Stimulated activated CD4-positive, alpha-beta T cell treated with anti-CD3 and anti-CD28 coated beads, Interleukin-1b, Interleukin-23, amount 100 ng/mL, for 48 hours (primary cell): ENCODE results near the gene ZSWIM8.
"Not testable (repeated sequence)": the region's sequence is repeated elsewhere in the genome, so short reads cannot be mapped to it uniquely, and the experiment has no call there.

Experiments
- DNase-seq: peaks from one replicate; pipeline ENCODE4 v3.0.0-alpha.2; 2020

ZSWIM8 gene

DNA sequence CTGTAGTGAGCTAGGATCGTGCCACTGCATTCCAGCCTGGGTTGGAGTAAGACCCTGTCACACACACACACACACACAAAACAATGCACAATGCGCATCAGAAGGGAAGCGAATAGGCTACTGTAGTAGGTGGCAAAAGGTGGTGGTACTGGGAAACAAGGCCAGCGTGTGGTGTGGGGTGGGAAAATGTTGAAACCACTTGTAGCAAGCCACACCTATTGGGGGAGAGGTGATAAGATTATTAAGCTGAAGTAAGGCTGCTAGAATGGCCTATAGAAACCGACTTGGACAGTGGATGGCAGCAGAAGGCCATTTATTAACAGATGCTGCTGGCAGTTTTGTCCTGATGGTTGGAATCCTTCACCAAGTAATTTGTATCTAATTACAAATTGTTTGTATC lies 10.8 kb upstream of the ZSWIM8 start:
- no peak for DNase-seq

DNA sequence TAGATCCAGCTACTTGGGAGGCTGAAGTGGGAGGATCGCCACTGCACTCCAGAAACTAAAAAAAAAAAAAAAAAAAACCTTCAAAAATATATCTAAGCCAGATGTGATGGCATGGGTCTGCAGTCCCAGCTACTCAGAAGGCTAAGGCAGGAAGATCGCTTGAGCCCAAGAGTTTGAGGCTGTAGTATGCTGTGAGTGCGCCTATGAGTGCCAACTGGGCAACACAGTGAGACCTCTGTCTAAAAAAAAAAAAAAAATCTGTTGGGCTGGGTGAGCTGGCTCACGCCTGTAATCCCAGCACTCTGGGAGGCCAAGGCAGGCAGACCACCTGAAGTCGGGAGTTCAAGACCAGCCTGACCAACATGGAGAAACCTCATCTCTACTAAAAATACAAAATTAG lies 6.4 kb upstream of the ZSWIM8 start:
- DNase-seq, result no peak

DNA sequence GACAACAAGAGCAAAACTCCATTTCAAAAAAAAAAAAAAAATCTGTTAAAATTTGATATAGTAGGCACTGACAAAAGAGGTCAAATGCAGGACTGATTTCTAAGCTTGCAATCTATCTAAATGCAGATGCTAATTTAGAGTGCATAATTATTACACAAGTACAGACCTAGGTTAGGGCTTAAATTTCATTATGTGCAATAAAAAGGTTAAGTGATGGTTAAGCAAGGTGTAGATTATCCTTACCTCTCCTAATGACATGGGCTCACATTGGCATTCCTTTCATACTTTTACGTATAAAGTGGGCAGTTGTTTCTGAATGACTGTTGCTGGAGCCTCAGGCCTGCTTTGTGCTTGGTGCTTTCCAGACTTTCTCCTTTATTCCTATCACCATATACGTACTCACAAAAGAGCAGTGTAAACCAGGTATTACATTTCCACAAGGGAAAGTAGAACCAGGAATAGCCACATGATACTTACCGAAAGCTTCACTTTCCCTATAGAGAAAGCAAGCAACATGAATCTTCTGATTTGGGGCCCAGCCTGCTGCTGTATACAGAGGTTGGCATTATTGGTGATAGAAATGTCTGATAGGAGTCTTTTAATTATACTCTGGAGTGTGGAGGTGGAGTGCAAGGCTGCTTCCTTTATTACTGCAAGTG lies 5.7 kb upstream of the ZSWIM8 start:
- DNase-seq, result no peak

DNA sequence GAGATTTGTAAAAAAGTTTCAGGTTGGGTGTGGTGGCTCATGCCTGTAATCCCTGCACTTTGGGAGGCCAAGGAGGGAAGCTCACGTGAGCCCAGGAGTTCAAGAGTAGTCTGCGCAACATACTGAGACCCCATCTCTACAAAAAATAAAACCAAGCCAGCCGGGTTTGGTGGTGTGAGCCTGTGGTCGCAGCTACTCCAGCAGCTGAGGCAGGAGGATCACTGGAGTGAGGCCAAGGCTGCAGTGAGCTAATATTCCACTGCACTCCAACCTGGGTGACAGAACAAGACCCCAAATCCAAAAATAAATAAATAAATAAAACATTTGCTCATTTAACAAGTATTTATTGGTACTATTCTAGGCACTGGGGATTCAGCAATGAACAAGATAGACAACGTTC lies 5.1 kb upstream of the ZSWIM8 start:
- no peak for DNase-seq

DNA sequence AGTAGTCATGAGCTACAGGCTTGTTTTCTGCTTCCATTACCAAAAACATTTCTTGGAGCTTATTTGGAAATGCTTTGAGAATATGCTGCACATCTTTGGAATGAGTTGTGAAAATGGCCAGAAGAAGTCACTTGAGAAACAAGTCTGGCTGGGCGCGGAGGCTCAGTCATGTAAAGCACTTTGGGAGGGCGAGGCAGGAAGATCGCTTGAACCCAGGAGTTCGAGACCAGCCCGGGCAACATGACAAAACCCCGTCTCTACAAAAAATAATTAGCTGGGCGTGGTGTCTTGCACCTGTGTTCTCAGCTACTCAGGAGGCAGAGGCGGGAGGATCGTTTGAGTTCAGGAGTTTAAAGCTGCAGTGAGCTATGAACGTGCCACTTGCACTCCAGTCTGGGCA lies 4.4 kb upstream of the ZSWIM8 start:
- DNase-seq, result no peak

DNA sequence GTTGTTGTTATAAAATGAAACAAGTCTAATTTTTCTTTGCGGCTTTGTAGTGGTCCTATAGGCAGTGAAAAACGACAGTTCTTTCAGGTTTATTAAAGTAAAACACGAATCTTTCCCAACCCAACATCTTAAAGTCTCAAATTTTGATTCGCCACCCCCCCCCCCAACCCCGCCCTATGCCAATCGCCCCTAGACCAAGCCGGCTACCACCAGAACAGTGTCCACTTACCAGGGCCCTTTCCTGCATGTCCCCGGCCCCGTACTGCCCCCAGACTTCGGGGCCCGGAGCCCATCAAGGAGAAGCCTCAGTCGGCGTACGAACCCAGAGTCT lies 3.9 kb upstream of the ZSWIM8 start:
- DNase-seq, result no peak

DNA sequence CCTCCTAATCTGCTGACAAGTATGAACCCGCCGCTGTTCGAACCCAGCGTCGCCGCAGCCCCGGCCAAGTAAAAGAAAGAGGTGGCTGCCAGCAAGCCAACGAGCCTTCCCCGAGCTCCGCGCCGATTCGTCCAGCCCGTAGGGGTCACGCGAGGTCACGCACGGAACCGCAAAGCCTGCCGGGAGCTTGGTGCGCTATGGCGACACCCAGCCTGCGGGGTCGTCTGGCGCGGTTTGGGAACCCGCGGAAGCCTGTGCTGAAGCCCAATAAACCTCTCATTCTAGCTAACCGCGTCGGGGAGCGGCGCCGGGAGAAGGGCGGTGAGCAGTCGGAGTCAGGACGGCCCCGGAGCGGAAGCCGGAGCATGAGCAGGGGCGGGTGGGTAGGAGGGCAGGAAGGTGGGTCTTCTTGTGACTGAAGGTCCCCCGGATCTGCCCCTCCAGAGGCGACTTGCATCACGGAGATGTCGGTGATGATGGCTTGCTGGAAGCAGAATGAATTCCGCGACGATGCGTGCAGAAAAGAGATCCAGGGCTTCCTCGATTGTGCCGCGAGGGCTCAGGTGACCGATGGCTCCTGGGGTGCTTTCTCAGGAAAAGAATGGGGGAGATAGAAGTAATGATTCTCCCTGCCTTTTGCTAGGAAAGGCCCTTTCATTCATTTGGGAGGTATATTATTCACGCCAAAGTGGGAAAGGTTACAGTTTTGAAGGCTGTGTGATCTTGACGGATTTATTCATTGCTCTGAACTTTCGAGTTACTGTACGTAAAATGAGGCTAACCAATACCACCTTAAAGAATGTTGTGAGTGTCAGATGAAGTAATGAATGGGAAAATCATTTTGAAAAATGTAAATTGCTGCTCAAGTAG lies 3.3 kb upstream of the ZSWIM8 start, which contains the start of gene CHCHD1:
Gene CHCHD1, plus strand, starts transcription at position 170 of the 870 bp plus-strand sequence. Its CDS starts 28 bp downstream, at position 198.
- peak; percentile 92 for DNase-seq

DNA sequence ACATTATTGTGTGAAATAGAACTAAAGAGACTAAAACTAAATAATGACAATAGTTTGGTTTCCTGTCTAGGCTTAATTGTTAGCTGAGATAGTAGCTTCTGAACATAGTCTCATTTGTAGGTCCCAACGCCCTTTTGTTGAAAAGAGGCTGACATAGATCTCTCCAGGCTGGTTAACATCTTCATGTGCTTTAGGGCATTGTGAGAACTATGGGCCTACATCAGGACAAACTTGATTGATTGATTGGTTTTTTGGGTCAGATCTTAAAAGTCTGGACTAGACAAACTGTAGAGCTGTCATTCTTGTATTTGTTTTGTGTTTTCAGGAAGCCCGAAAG lies 2.7 kb upstream of the ZSWIM8 start:
- DNase-seq, result no peak

DNA sequence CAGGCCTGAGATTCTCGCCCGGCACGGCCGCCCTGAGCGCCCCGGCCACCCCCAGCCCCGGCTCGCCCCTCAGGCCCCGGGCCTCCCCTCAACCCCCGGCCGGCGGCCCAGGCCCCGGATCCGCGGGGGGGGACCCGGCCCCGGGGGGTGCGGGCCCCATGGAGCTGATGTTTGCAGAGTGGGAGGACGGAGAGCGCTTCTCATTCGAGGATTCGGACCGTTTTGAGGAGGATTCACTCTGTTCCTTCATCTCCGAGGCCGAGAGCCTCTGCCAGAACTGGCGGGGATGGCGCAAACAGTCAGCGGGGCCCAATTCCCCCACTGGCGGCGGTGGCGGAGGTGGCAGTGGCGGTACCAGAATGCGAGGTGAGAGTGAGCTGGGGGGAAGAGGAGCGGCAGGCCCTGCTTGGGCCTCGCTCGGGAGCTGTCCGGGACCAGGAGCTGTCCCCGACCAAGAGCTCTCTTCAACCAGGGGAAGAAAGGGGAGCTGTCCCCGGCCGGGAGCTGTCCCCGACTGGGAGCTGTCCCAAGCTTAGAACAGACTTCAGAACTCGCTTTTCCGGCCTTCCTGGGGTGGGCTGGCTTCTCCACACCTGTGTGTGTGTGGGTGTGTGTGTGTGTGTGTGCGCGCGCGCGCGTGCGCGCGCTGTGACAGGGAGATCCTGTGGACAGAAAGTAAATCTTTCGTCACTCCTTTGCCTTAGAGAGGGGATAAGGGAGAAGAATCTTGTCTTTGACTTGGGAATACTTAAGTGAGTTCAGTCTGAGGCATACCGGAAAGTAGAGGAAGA lies 510 bp downstream of the ZSWIM8 start:
- DNase-seq, result peak; percentile 32

DNA sequence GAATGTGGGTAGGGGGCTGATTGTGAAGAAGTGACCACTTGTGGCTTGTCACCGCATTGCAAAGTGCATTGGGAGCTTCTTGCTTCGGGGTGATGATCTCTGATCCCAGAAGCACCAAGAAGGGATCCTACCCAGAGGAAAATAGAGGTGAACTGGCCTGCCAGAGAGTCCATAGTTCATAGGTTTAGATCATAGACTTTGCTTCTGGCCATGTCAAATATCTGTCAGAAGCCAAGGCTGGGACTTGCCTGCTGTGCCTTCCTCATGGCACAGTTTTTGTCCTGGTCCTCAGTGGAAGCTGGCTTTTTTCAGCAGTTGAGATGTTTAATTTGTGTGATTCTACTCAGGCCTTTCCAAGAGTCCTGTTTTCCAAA lies 1.1 kb downstream of the ZSWIM8 start:
- DNase-seq, result no peak

DNA sequence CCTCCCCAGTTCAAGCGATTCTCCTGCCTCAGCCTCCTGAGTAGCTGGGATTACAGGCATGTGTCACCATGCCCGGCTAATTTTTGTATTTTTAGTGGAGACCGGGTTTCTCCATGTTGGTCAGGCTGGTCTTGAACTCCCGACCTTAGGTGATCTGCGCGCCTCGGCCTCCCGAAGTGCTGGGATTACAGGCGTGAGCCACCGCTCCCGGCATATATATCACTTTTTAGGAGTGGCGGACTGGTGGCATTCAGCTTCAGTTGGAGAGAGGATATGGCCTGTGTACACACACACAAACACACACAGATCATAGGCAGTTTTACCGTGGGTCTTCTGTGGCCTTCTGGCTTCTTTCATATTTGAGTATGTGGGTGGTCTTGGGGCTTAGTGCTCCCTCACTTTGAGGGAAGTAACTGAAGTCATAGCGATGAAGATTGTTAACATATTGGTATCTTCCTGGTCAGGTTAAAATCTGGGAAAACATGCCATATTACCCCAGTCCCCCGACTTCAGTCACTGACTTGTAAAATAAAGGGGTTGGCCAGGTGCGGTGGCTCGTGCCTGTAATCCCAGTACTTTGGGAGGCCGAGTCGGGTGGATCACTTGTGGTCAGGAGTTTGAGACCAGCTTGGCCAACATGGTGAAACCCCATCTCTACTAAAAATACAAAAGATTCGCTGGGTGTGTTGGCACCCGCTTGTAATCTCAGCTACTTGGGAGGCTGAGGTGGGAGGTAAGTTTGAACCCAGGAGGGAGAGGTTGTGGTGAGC lies 1.8 kb downstream of the ZSWIM8 start:
- DNase-seq, result not testable (repeated sequence)

DNA sequence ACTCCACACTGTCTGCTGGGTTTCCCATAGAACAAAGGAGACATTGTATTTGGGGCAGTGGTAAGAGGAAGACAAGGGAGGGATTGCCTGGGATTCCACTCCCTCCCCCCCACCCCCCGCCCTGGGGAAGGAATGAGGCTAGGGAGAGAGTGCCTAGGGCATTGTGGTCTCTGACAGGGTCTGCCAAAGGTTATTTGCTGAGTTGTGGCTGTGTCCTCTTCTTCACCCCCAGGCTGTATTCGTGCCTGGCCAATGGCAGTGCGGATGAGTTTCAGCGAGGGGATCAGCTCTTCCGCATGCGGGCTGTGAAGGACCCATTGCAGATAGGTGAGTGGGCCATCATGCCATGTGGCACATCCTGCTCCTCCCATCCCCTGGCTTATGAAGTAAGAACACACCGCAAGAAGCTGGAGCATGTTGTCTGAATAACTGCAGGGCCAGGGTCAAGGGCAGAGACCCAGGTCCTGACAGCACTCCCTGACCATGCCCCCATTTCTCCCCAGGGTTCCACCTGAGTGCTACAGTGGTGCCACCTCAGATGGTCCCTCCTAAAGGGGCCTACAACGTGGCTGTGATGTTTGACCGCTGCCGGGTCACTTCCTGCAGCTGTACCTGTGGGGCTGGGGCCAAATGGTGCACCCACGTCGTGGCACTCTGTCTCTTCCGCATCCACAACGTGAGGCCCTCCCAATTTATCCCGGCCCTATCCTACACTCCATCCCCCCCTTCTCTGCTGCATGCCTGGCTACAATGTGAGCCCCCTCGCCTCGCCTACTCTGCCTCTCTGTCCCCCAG lies 3.7 kb downstream of the ZSWIM8 start:
- no peak for DNase-seq

DNA sequence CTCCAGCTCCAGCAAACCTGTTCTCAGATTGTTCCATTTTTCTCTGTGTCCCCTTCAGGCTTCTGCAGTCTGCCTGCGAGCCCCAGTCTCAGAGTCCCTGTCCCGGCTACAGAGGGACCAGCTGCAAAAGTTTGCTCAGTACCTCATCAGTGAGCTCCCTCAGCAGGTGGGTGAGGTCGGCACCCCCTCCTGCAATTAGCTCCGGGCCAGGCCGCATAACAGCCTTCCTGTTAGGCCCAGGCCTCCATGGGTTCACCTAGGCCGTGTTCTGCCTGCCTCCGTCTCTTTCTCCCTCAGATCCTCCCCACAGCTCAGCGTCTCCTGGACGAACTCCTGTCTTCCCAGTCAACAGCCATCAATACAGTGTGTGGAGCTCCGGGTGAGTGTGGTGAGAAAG lies 4.3 kb downstream of the ZSWIM8 start:
- DNase-seq, result no peak

DNA sequence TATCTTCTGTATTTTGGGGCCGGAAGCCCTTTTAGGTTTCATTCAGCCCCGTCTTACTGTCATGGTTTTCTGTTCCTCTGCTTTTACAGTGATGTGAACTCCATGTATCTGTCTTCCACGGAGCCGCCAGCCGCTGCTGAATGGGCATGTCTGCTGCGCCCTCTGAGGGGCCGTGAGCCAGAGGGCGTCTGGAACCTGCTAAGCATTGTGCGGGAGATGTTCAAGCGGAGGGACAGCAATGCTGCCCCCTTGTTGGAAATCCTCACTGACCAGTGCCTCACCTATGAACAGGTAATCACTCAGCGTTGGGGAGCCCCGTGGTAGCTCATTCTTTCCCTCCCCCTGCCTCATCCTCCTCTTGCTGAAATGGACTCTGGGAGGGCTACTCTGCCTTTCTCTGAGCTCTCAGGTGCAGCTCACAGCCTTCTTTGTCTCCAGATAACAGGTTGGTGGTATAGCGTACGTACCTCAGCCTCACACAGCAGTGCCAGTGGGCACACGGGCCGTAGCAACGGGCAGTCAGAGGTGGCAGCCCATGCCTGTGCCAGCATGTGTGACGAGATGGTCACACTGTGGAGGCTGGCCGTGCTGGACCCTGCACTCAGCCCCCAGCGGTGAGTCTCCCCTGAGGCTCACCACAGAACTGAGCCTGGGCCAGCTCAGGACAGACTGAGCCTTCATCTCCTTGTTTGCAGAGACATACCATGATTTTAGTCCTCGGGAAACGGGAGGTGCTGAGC lies 5.7 kb downstream of the ZSWIM8 start:
- no peak for DNase-seq

DNA sequence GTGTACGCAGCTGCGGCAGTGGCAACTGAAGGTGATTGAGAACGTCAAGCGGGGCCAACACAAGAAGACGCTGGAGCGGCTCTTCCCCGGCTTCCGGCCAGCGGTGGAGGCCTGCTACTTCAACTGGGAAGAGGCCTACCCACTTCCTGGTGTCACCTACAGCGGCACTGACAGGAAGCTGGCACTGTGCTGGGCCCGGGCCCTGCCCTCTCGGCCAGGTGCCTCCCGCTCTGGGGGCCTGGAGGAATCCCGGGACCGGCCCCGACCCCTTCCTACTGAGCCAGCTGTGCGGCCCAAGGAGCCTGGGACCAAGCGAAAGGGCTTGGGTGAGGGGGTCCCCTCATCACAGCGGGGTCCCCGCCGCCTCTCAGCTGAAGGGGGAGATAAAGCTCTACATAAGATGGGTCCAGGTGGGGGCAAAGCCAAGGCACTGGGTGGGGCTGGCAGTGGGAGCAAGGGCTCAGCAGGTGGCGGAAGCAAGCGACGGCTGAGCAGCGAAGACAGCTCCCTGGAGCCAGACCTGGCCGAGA lies 6.5 kb downstream of the ZSWIM8 start:
- DNase-seq, result no peak

DNA sequence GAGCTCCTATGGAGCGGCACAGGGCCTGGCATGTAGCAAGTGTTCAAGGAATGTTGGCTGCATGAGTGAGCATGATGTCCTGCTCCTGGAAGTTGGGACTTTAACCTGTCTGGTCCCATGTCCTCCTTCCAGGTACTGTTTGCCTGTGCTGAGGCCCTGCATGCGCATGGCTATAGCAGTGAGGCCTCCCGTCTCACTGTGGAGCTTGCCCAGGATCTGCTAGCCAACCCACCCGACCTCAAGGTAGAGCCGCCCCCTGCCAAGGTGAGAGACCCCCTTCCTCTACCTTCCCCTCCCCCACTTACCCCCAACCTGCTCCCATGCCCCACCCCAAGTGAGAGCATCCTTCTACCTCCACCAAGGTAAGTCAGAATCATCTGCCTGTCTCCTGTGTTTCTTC lies 8.1 kb downstream of the ZSWIM8 start:
- DNase-seq, result no peak

DNA sequence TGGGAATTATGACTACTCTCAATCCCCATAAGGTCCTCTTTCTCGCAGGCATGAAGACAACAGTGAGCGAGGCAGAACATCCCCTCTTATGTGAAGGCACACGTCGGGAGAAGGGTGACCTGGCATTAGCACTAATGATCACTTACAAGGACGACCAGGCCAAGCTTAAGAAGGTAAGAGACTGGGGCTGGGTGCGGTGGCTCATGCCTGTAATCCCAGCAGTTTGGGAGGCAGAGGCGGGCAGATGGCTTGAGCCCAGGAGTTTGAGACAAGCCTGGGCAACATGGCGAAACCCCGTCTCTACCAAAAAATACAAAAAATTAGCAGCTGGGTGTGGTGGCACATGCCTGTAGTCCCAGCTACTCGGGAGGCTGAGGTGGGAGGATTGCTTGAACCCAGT lies 10.1 kb downstream of the ZSWIM8 start:
- DNase-seq, result not testable (repeated sequence)

DNA sequence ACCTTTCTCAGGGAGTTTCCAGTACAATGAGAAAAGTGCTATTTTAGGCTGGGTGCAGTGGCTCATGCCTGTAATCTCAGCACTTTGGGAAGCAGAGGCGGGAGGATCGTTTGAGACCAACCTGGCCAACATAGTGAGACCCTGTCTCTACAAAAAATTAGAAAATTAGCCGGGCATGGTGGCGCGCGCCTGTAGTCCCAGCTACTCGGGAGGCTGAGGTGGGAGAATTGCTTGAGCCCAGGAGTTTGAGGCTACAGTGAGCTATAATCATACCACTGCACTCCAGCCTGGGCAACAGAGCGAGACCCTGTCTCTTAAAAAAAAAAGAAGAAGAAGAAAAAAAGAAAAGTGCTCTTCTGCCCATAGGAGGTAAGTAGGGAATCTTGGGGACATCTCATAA lies 10.6 kb downstream of the ZSWIM8 start:
- DNase-seq, result not testable (repeated sequence)

DNA sequence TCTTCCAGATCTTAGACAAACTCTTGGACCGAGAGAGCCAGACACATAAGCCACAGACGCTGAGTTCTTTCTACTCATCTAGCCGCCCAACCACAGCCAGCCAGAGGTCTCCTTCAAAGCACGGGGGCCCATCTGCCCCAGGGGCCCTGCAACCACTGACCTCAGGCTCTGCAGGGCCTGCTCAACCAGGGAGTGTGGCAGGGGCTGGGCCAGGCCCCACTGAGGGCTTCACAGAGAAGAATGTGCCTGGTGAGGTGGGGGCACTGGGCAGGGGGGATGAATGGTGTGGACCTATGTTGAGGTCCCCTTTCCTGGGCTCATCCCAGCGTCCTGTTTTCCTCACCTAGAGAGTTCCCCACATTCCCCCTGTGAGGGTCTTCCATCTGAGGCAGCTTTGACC lies 11.4 kb downstream of the ZSWIM8 start:
- no peak for DNase-seq

DNA sequence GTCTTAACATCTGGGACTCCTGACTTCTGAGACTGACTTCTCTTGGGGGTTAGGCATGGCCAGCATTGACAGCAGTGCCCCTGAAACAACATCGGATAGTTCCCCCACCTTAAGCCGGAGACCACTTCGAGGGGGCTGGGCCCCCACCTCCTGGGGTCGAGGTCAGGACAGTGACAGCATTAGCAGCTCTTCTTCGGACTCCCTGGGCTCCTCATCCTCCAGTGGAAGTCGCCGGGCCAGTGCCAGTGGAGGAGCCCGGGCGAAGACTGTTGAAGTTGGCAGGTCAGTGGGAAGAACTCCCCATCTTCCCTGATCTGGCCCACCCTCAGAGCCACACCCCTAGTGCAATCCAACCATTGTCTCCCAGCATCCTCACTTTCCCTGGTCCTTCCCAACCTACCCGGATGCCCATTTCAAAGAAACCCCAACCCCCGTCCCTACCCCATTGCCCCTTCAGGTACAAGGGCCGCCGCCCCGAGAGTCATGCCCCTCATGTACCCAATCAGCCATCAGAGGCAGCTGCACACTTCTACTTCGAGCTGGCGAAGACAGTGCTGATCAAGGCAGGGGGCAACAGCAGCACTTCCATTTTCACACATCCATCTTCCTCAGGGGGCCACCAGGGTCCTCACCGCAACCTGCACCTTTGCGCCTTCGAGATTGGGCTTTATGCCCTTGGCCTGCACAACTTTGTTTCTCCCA lies 12.1 kb downstream of the ZSWIM8 start:
- DNase-seq, result no peak

DNA sequence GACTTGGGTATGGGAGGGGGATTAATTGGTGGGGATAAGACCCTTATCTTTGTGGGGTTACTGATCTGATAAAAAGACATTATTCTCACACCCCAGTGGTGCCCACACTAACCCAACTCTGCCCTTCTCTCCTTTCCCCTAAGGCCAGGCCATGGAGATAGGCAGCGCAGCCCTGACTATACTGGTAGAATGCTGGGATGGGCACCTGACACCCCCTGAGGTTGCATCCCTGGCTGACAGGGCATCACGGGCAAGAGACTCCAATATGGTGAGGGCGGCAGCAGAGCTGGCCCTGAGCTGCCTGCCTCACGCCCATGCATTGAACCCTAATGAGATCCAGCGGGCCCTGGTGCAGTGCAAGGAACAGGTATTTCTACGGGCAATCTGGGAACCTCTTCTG lies 12.7 kb downstream of the ZSWIM8 start:
- DNase-seq, result no peak
